Prostate gland (tissue), 2 donors: Measurements from ENCODE around the gene TRIM50. TPM values are rescaled to one million over a fixed set of nuclear protein-coding genes. Genes with fewer than 3 reads are reported as not detected.
"Not testable (repeated sequence)": the region's sequence is repeated elsewhere in the genome, so short reads cannot be mapped to it uniquely, and the experiment has no call there.

Experiments used
- DNase-seq: peaks from one replicate; pipeline ENCODE4 v3.0.0-alpha.2; 2019; ENCODE audit warnings: low spot score
- H3K27ac ChIP-seq, 2 donors: fragments of 200-600 bp; sonication (generic); 2 replicates each; pipeline ENCODE4 v1.5.1; 2017 to 2019
- H3K27me3 ChIP-seq: fragments of 200-600 bp; sonication (generic); replicated peaks from 2 replicates; pipeline ENCODE4 v1.5.1; 2019; ENCODE audit not compliant: insufficient read depth
- H3K36me3 ChIP-seq, 2 donors: fragments of 200-600 bp; sonication (generic); 1 replicate in 1 of 2; 2 replicates in 1 of 2; pipeline versions ENCODE4 v1.5.1 to v1.8.1; 2017 to 2019
- H3K4me1 ChIP-seq: fragments of 200-600 bp; sonication (generic); replicated peaks from 2 replicates; pipeline ENCODE4 v1.5.1; 2019
- H3K4me3 ChIP-seq, 2 donors: fragments of 200-600 bp; sonication (generic); 2 replicates each; pipeline ENCODE4 v1.5.1; 2017 to 2019
- H3K9me3 ChIP-seq: fragments of 200-600 bp; sonication (generic); 2 replicates; pipeline ENCODE4 v1.5.1; 2017
- POLR2A ChIP-seq: fragments of 450-650 bp; IDR thresholded peaks from one replicate; pipeline ENCODE4 v1.6.1; 2016; ENCODE audit warnings: antibody characterized with exemption, mild to moderate bottlenecking
- POLR2AphosphoS5 ChIP-seq: sonication (generic); formaldehyde crosslinking; IDR thresholded peaks from one replicate; pipeline ENCODE4 v1.6.1; 2017; ENCODE audit warnings: antibody characterized with exemption
- WGBS: methylation state at CpG from one replicate; pipeline ENCODE4 v1.1.5; 2018; 5-methylcytosine and 5-hydroxymethylcytosine counted together
- intact Hi-C: fragments of 100-400 bp; cut with DNase I; formaldehyde crosslinking; loops from one replicate; pipeline ENCODE4 v1.14.2; 2022
- total RNA-seq, 2 donors: library from RNA; depleted of rRNA; stranded (reverse); fragments of >200 nt; gene quantifications; one replicate each; pipeline ENCODE4 v1.1.0, GENCODE V29; 2016
- TF ChIP-seq, protein P1 (sequence below), 4 experiments: fragments of 200-600 bp in 2 of 4; fragments of 450-650 bp in 2 of 4; sonication (generic) in 2 of 4; IDR thresholded peaks; 1 replicate in 3 of 4; 2 replicates in 1 of 4; pipeline ENCODE4 v1.5.1; 2016 to 2019; ENCODE audit warnings: antibody characterized with exemption in 4 of 4, mild to moderate bottlenecking in 2 of 4, moderate library complexity in 2 of 4

Gene TRIM50
- total RNA-seq, 2 donors from 2014 or later: 5.1 TPM; not detected in 1

DNA sequence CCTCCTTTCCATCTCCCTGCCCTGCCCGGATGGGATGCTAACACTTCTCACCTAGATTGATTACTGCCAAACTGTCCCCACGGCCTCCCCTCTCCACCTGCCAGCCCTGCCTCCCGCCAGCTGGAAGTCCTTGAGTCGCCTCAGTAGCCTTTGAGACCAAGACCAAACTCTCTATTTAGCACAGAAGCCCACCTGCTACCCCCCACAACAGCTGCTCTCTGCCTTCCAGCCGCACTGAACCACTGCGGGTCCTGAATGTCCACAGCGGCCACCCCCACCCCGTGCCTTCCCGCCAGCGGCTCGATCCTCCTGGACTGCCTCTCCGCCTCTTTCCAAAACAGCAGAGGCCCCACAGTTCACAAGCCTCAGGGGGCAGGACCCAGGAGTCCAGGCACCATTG, 39.1 kb upstream of the TRIM50 start:
- Histone ChIP-seq H3K9me3 (no peaks in the 10 kb centered on the region), H3K4me3 (no peak overlapping the region), H3K27me3 (no peaks in the 10 kb centered on the region), H3K4me1 (no peaks in the 10 kb centered on the region), H3K36me3 (no peaks in the 10 kb centered on the region), H3K27ac (no peak overlapping the region)
- TF ChIP-seq, protein P1, sequence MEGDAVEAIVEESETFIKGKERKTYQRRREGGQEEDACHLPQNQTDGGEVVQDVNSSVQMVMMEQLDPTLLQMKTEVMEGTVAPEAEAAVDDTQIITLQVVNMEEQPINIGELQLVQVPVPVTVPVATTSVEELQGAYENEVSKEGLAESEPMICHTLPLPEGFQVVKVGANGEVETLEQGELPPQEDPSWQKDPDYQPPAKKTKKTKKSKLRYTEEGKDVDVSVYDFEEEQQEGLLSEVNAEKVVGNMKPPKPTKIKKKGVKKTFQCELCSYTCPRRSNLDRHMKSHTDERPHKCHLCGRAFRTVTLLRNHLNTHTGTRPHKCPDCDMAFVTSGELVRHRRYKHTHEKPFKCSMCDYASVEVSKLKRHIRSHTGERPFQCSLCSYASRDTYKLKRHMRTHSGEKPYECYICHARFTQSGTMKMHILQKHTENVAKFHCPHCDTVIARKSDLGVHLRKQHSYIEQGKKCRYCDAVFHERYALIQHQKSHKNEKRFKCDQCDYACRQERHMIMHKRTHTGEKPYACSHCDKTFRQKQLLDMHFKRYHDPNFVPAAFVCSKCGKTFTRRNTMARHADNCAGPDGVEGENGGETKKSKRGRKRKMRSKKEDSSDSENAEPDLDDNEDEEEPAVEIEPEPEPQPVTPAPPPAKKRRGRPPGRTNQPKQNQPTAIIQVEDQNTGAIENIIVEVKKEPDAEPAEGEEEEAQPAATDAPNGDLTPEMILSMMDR (IDR thresholded peaks at IDR 0.05): no peak
- no peak for TF ChIP-seq POLR2AphosphoS5
- no peak for TF ChIP-seq POLR2A
- no peak for DNase-seq
- intact Hi-C loops: no loop called here
- WGBS: 84% methylated on average over 12 of the region's 12 CpGs

DNA sequence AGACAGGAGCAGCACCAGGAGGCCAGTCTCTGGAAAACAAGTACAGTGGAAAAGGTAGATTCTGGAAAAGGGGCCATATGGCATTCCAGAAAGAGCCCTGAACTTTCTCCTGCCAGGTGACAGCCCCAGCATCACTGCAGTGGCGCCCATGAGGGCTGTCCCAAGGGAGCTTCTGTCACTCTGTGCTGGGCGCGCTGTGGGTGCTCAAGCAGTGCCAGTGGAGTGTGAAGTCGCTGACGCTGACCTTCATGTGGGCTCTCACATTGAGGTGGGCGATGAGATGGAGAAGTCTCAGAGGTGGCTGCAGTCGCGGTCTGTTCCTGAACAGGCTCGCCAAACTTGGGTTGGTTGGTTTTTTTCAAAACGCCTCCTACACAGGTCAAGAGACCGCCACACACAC, 38.2 kb upstream of the TRIM50 start:
- Histone ChIP-seq H3K27me3 (no peaks in the 10 kb centered on the region), H3K27ac (no peak overlapping the region), H3K4me3 (no peak overlapping the region), H3K36me3 (no peaks in the 10 kb centered on the region), H3K4me1 (no peaks in the 10 kb centered on the region), H3K9me3 (no peaks in the 10 kb centered on the region)
- intact Hi-C loops: no loop called here
- 99% methylated on average over 11 of the region's 11 CpGs for WGBS
- DNase-seq: no peak
- TF ChIP-seq, protein P1 (IDR thresholded peaks at IDR 0.05): no peak
- TF ChIP-seq POLR2AphosphoS5 (no peak), POLR2A (no peak)

DNA sequence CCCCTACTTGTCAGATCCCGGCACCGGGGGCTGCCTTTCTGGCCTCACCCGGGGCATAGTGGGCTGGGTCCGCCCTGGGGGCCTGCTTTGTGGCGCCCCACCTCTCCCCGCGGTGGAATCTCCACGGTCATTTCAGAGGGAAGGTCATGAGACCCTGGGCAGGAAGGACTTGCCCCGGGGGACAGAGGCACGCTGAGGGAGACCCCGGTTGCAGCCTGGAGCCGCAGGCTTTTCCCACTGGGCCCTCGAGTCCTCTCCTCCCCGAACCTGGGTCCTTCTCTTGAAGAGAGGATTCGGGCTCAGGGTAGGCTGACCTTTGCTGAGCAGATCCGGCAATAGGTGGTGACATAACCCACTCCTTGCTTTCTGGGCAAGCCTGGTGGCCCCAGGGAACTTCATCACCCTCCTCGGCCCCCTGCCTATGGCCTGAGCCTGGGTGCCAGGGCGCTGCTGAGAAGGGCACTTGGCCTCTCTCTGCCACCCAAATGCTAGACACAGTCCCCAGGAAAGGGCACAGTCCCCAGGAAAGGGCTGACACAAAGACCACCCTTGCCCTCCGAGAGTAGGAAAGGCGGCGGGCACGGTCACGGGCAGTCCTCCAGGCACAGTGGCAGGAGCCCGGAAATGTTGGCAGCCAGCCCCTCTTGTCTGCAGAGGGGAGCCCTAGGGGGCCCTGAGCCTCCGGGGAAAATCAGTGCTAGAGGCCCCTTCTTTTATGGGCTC, 36.3 kb upstream of the TRIM50 start:
- Histone ChIP-seq H3K27ac (no peak overlapping the region), H3K4me3 (no peak overlapping the region), H3K36me3 (no peaks in the 10 kb centered on the region), H3K9me3 (no peaks in the 10 kb centered on the region), H3K27me3 (no peaks in the 10 kb centered on the region), H3K4me1 (no peaks in the 10 kb centered on the region)
- 67% methylated on average over 25 of the region's 25 CpGs for WGBS
- no peak for DNase-seq
- intact Hi-C loops: no loop called here
- TF ChIP-seq, protein P1 (IDR thresholded peaks at IDR 0.05): no peak
- TF ChIP-seq POLR2AphosphoS5: no peak
- no peak for TF ChIP-seq POLR2A

DNA sequence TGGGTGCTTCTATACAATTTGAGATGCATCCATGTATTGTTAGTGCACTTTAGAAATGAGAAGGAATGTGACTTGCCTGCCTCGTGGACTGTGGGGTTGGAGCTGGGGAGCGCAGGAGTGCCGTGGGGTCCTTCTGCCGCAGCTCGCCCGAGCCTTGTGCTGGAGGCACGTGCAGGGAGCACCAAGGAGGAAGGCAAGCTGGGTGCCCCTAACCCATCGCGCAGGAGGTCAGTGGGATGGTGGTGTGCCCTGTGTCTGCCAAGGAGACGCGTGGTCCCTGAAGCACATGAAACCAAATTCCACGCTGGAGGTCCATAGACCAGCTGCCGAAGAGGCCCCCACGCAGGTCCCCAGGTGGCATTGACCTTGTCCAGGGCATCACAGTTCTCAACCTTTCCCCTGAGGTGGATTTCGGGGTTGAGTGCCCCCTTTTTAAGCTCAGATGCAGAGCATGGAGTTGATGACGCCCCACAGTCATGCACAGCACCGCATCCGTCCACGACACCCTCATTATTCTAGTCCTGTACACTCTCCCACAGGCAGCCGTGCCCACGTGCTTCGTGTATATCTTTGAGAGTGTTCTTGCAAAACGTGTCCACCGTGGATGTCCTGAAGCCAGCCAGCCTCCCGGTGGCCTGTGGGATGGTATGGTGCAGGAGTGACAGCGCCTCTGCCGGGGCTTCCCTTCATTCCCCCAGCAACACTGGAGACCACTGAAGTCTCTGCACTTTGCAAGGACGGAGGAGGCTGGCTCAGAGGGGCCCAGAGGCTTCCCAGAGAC, 35.5 kb upstream of the TRIM50 start:
- H3K9me3 ChIP-seq: no peaks in the 10 kb centered on the region
- intact Hi-C loops: no loop called here
- no peaks in the 10 kb centered on the region for H3K27me3 ChIP-seq
- TF ChIP-seq, protein P1 (IDR thresholded peaks at IDR 0.05): no peak
- no peak for TF ChIP-seq POLR2AphosphoS5
- TF ChIP-seq POLR2A: no peak
- no peak overlapping the region for H3K4me3 ChIP-seq
- no peak overlapping the region for H3K27ac ChIP-seq
- no peak for DNase-seq
- H3K4me1 ChIP-seq: peaks cover 3% of the 10 kb centered on the region
- no peaks in the 10 kb centered on the region for H3K36me3 ChIP-seq
- WGBS: 89% methylated on average over 28 of the region's 28 CpGs

DNA sequence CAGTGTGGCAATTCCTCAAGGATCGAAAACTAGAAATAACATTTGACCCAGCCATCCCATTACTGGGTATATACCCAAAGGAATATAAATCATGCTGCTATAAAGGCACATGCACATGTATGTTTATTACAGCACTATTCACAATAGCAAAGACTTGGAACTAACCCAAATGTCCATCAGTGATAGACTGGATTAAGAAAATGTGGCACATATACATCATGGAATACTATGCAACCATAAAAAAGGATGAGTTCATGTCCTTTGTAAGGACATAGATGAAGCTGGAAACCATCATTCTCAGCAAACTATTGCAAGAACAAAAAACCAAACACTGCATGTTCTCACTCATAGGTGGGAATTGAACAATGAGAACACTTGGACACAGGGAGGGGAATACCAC, 32.7 kb upstream of the TRIM50 start:
- H3K9me3 ChIP-seq, H3K27me3 ChIP-seq, H3K36me3 ChIP-seq, H3K4me3 ChIP-seq, H3K4me1 ChIP-seq, intact Hi-C loops, H3K27ac ChIP-seq, DNase-seq: not testable (repeated sequence)
- 97% methylated on average over 1 of the region's 1 CpG for WGBS
